GM19455 (cell line): ENCODE data around the gene ARPC1B.
"Not testable (repeated sequence)": the region's sequence is repeated elsewhere in the genome, so short reads cannot be mapped to it uniquely, and the experiment has no call there.

Experiments
- ATAC-seq: cut with Tn5 transposase; IDR thresholded peaks from one replicate; pipeline ENCODE4 v1.9.1; 2021; ENCODE audit not compliant: unreplicated experiment

Gene ARPC1B

DNA sequence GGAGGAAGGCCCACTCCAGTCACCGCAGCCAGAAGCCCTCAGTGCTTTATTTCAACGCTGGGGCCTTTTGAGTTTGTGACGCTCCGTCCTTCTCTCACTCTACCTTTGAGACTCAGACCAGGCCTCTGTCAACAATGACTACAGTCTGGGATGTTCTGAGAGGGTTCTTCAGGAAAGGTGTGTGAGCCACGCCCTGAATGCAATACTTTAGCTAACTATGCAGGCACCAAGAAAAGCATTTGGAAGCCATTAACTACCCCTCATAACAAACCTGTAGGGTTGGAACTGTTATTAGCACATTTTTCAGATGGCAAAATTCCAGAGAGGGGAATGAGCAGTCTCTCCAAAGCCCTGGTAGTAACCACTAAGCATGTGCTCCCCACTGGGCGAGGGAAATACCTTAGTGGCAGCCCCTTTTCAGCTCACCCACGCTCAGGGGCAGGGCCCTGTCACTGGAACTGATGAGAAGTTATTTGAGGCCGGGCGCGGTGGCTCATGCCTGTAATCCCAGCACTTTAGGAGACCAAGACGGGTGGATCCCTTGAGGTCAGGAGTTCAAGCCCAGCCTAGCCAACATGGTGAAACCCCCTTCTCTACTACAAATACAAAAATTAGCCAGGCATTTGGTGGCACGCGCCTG lies 5.7 kb upstream of the ARPC1B start:
- ATAC-seq: no peak

DNA sequence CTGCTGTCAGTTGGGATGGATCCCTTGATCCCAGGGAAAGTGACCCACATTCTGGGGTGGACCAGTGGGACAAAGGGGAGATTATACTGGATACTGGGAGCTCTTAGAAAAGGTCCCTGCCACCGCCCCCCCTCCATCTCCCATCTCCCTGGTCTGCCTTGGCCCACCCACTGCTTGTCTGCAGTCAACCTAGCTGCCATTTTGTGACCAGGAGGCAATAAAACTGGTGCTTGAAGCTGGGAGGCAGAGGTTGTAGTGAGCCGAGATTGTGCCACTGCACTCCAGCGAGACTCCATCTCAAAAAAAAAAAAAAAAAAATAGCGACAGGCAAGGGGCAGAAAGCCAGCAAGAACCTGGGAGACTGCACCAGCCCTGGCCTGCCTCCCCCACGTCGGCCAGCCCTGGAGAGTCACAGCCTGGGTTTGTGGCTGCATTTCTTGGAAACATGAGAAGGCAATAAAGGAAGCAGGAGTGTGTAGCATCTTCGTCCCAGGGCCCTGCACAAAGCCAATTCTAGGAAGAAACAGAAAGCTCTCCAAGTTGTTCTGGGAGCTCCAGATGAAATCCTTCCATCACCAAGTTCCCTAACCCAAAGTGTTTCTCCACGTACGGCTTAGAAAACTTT lies 4.7 kb upstream of the ARPC1B start:
- no peak for ATAC-seq

DNA sequence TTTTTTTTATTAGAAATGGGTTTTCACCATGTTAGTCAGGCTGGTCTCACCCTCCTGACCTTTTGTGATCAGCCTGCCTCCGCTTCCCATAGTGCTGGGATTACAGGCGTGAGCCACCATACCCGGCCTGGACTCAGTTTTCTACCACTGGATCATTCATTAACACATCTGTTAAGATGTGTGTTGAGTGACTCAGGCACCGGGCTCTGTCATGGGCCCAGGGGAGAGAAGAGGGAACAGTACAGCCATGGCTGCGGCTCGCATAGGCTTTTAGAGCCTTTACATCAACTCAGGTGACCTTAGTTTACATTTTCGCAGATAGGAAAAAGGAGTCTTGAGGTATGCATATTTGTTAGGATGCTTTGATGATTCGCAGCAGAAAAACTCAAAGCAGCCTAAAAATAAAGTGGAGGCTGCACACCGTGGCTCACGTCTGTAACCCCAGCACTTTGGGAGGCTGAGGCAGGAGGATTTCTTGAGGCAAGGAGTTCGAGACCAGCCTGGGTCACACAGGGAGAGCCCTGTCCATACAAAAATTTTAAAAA lies 3.1 kb upstream of the ARPC1B start:
- no peak for ATAC-seq

DNA sequence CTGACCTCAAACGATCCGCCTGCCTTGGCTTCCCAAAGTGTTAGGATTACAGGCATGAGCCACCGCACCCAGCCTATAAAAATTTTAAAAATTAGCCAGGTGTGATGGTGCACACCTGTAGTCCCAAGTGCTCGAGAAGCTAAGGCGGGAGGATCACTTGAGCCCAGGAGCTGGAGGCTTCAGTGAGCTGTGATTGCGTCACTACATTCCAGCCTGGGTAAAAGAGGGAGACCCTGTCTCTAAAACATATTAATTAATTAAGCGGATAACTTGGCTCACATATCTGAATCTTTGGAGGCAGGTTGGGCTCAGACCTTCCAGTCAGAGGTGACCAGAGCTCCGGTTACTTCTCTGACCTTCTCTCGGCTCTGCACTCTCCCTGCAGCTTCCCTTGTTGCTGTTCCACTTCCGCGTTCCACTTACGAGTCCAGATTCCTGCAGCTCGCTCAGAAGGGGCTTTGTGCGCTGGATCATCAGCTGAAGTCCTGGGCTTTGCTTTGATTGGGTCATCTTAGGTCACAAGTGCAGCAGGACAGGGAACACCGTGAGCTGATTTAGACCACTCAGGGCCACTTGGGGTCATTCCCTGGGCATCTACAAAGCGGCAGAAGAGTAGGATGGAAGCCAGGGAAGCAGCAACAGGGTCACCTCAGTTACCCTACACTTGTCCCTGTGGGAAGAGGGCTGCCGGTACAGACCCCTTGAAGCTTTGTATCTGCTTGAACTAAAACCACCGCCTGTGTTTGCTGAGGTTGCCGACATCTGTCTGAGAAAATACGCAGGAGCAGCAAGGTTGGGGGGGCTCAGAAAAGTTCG lies 2.0 kb upstream of the ARPC1B start:
- ATAC-seq: no peak

DNA sequence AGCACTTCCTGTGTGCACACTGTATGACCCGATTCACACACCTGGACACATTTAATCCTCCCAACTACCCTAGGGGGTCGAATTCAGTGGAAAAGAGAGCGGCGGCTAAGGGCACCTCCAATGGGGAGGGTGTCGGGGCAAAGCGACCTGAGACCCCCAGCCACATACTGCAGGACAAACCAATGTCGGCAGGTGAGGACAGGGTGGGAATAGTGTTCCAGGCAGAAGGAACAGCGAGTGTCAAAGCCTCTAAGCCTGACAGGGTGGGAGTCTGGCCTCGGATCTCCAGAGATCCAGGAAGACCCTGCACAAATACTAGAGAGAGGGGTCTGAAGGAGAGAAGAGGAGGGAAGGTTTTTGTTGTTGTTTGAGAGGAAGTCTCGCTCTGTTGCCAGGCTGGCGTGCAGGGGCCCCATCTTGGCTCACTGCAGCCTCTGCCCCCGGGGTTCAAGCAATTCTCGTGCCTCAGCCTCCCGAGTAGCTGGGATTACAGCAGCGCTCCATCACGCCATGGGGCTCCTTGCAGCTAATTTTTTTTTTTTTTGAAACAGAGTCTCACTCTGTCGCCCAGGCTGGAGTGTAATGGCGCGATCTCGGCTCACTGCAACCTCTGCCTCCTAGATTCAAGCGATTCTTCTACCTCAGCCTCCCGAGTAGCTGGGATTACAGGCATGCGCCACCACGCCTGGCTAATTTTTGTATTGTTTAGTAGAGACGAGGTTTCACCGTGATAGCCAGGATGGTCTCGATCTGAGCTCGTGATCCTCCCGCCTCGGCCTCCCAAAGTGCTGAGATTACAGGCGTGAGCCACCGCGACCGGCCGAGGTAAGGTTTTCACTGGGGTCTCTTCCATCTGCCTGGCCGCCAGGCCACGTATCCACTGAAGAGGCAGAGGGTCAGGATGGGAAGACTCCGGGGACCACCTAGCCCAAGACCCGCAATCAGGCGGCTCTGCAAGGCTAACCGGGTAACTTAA lies 1.2 kb upstream of the ARPC1B start:
- no peak for ATAC-seq

DNA sequence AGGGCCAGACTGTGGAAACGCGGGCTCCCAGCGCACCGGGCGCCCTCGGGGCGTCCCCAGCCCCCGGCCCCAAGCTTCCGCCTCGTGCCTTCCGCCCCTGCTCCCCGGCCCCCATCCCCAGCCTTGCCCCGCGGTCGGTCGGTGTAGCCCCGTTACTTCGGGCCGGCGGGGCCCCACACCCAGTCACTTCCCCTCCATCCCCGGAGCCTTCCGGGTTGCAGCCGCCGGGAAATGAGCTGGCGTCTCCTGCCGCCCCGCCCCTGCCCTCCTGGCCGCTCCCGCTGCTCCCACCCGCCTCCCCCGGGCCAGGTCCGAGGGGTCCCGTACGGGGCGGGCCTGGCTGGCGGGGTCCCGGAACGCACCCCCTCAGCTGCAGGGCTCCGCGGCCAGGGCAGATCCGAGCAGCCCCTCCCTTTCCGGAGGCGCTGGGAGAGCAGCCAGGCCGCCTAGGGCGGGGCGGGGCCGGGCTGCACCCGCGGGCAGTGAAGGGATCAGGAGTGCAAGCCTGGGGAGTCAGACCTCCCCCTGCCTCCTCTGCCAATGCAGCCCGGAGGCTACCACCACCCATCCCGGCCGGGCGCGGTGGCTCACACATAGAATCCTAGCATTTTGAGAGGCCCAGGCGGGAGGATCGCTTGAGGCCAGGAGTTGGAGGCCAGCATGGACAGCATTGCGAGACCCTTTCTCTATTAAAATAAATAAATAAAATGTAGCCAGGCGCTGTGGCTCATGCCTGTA lies 709 bp downstream of the ARPC1B start:
- ATAC-seq: peak; percentile 50

DNA sequence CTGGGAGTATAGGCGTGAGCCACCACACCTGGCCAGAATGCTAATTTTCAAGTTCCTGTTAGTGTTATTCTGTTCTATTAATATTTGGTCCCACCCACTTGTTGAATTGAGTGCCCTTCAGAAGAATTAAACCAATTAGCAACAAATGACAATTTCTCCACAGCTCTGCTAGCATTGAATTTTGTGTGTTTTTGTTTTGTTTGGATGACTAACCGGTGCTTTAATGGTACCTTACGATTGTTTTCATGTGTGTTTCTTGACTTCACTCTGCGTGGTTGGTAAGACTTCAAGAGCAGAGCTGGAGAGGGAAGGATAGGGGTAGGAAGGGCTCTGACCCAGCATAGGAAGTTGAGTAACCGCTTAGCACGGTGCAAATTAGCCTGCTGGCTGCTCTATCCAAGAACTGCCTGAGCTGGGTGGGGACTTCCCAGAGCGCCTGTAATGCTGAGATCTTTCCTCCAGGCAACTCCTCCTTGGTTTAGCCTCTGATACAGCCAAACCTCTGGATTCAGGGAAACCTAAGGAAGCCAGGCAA lies 4.6 kb downstream of the ARPC1B start:
- no peak for ATAC-seq

DNA sequence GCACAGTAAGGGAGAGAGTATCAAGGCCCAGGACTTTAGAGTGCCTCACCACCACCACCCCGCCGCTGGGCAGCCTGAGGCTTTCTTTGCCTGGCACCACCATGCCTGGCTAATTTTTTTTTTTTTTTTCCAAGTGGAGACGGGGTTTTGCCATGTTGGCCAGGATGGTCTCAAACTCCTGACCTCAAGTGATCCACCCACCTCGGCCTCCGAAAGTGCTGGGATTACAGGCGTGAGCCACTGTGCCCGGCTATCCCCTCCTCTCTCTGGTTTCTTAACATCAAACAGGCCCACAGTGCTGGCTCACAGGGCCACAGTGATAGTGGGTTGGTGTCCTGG lies 5.1 kb downstream of the ARPC1B start:
- not testable (repeated sequence) for ATAC-seq

DNA sequence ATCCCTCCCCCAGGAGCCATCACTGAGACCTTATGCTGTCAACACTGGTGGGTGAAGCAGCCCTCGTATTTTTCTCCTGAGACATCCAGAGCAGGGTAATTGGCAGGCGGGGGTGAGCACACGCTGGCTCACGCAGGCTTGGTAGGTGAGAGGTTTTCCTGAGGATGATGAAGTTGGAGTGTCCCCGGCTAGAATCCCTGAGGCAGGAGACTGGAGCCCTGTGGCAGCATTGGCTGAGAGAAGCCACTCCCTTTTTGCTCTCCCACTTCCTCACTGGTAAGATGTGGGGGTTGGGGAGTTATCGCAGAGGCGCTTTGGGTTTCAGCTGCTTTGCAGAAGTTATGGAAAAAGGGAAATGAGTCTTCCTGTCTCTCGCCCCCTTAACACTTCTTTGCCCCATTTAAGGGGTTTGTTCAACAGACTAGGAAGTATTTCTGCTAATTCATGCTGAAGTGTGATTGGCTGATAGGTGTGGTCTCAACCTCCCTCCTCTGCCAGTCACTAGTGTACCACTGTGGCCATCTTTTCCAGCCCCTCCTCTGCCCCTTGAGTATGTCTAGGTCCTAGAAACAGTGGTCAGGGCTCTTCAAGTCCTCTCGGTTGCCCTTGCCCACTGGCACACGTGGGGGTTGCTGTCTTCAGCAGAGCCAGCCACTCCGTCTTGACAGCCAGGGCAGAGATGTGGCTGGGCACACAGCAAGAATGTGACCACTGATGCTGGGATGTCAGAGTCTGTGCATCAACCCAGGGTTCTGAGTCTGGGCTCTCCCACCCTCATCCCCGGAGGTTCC lies 5.7 kb downstream of the ARPC1B start:
- ATAC-seq: peak; percentile 40

DNA sequence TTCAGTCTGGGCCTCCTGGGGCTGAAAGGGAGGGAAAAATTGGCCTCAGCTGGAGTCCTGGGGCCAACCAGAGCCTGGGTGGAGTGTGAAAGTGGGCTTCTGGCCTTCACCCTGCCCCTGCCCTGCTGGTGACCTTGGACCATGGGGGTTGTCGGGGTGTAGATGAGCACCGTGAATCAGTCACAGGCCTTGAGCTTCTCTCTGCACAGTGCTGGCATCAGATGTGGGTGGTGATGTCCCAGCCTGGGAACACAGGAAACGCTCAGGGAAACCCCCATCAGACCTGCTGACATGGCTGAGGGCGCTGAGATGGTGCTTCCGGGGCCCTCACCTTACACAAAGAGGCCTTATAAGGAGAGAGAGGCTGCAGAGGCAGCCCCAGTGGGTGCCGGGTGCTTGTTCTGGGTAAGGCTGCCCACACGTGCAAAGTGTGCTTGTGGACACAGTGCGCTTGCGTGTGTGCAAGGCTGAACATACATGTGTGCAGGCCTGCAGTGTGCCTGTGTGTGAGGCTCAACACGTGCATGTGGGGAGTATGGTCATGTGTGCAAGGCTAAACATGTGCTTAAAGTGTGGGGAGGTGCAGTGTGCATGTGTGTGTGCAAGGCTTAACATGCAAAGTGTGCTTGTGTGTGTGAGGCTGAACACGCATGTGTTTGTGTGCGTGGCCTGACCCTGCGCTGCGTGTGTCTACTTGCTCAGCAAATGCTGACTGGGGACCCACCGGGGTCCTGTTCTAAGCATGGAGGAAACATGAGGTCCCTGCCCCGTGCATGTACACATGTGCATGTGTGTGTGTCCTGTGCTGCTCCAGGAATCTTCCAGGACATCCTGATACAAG lies 6.5 kb downstream of the ARPC1B start:
- ATAC-seq: peak; percentile 54

DNA sequence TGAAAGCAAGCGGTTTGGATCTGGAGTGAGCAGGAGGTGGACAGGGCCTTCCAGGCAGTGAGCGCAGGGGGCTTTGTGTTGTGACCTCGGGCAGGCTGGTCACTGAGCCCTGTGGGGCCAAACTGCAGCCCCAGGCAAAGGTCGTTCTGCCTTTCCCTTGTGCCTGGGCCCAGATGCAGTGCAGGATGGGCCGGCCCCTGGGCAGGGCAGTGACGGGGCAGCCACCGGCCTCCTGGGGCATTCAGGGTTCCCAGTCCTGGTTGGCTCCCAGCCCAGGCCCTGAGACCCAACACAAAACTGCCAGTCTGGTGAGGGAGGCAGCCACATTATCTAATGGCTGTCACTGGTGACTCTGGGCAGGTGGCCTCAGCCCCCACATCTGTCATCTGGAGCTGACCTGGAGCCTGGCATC lies 7.1 kb downstream of the ARPC1B start:
- ATAC-seq: no peak

DNA sequence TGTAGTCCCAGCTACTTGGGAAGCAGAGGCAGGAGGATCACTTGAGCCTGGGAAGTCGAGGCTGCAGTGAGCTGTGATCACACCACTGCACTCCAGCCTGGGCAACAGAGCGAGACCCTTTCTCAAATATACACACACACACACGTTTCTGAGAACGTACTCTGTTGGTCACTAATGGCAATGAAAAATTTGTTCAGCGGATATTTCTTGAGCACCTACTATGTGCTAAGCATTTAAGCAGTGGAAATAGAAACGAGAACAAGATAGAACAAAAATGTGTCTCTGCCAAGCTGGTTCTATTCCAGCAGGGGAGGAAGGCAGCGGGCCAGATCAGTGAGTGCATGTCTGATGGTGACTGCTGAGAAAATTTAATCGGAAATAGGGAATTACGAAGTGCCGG lies 8.7 kb downstream of the ARPC1B start:
- ATAC-seq: no peak

DNA sequence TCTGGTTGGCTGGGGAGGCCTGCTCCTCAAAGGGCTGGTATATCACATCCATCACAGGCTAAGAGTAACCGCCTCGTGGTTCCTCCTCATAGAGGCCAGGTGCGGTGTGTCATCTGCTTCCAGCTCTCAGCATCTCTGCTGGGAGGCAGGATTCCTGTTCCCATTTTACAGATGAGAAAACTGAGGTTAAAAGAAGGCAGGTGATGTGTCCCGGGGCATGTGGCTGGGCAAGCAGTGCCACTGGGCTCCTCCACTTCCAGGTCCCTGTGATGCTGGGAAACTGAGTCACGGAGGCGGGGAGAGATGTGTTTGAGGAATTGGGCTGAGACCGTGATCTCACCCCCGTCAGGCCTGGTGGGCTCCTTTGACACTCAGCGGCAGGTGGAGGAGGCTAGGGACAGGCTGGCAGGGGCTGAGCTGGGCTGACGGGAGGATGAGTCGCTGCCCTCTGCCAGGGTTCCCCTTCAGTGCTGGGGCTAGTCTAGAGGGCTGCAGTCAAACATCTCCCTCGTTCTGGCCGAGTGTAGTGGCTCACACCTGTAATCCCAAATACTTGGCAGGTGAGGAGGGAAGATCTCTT lies 9.4 kb downstream of the ARPC1B start:
- no peak for ATAC-seq

DNA sequence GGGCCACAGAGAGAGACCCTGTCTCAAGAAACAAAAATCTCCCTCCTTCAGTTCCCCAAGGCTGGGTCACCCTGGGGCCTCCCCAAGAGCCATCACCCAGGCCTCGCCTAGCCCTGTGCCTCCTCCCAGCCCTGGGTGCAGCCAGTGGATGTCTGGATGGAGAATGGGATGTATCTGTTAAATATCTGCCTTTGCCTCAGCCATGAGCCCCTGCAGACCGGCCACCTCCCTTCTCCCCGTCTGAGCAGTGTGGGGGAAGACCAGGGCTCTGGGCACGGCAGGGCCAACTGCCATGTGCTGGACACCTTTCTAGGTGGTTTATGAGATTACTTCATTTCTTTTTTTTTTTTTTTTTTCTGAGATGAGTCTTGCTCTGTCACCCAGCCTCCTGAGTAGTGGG lies 10.0 kb downstream of the ARPC1B start:
- no peak for ATAC-seq

DNA sequence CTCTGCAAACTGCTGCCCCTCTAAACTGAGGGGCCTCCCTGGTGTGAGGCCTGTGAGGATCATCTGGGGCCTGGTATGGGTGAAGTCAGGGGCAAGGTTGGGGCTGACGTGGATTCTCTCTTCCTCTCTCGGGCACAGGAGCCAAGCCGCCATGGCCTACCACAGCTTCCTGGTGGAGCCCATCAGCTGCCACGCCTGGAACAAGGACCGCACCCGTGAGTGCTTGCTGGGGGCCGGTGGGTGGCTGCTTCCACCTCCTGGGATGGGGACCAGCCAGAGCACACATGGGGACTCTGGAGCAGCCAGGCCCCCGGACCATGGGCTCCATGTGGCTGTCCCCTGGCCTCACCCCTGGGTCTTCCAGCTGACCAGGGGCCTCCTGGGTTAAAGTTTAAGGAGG lies 11.0 kb downstream of the ARPC1B start:
- no peak for ATAC-seq

DNA sequence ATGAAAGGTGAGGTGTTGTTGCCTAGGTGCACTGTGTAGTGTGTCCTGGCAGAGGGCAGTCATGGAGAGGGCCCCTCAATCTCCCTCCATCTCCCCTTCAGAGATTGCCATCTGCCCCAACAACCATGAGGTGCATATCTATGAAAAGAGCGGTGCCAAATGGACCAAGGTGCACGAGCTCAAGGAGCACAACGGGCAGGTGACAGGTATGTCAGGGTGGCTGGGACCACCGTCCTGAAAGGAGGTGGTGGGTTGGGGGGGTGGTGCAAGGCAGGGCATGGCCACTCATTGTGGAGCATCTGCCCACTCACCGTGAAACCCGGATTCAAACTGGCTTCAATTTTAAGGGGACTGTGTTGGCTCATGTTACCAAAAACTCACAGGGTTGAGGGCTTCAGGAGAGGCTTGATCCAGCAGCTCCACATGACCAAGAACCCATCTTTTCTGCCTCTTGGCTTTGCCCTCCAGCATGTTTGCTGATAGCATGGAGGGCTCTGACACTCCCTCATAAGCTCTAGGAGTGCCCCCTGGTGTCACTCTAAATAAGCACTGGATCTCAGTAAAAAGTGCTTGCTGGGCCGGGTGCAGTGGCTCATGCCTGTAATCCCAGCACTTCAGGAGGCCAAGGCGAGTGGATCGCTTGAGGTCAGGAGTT lies 12.2 kb downstream of the ARPC1B start:
- no peak for ATAC-seq

DNA sequence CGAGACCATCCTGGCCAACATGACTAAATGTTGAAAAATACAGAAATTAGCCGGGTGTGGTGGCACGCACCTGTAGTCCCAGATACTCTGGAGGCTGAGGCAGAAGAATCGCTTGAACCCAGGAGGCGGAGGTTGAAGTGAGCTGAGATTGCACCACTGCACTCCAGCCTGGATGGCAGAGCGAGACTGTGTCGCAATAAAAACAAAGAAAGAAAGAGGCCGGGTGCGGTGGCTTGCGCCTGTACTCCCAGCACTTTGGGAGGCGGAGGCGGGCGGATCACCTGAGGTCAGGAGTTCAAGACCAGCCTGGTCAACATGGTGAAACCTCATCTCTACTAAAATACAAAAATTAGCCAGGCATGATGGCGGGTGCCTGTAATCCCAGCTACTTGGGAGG lies 12.7 kb downstream of the ARPC1B start:
- not testable (repeated sequence) for ATAC-seq
